Erythroblast (primary cell): ENCODE results near the gene AFDN.
"Not testable (repeated sequence)": the region's sequence is repeated elsewhere in the genome, so short reads cannot be mapped to it uniquely, and the experiment has no call there.

Experiments used
- DNase-seq, 2 experiments: peaks; one replicate each; lab custom pipeline; 2025; lab: John Stamatoyannopoulos, UW
- GATA1 ChIP-seq: IDR thresholded peaks from 2 replicates; pipeline ENCODE4 v1.6.1; 2011; ENCODE audit warnings: low read depth, mild to moderate bottlenecking, control low read depth, low read length, moderate library complexity
- POLR2A ChIP-seq: IDR thresholded peaks from 2 replicates; pipeline ENCODE4 v1.6.1; 2011; ENCODE audit warnings: mild to moderate bottlenecking, low read length

Gene AFDN

DNA sequence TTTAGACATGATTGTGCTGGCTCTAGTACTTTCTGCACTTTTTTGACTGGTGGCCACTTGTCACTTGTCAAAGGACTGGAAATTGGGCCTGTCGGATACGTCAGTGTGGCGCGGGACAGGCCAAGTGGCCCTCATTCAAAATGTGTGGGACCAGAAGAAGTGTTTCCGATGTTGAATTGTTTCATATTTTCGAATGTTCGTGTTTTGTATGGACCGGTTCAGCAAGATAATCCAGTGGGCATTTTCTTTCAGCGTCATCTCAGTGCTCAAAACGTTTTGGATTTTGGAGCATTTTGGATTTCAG, 174.3 kb downstream of the AFDN start:
- DNase-seq: no peak
- TF ChIP-seq POLR2A (no peak), GATA1 (no peak)

DNA sequence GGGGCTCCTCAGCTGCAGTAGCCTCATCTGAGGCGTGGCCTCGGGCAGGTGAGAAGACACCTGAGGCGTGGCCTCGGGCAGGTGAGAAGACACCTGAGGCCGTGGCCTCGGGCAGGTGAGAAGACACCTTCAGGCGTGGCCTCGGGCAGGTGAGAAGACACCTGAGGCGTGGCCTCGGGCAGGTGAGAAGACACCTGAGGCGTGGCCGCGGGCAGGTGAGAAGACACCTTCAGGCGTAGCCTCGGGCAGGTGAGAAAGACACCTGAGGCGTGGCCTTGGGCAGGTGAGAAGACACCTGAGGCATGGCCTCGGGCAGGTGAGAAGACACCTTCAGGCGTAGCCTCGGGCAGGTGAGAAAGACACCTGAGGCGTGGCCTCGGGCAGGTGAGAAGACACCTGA, 174.8 kb downstream of the AFDN start:
- not testable (repeated sequence) for DNase-seq

DNA sequence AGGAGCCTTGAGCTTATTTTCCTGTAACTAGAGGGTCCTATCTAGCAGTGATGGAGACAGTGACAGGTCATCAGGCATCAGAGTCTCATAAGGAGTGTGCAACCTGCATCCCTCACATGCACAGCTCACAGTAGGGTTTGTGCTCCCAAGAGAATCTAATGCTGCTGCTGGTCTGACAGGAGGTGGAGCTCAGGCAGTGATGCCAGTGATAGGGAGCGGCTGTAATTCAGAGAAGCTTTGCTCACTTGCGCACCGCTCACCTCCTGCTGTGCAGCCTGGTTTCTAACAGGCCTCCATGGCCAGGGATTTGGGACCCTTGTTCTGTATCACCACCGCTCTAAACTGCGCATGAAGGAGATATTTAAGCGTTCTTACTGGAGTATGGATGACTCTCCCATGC, 176.1 kb downstream of the AFDN start:
- TF ChIP-seq GATA1 (no peak), POLR2A (no peak)
- no peak for DNase-seq

DNA sequence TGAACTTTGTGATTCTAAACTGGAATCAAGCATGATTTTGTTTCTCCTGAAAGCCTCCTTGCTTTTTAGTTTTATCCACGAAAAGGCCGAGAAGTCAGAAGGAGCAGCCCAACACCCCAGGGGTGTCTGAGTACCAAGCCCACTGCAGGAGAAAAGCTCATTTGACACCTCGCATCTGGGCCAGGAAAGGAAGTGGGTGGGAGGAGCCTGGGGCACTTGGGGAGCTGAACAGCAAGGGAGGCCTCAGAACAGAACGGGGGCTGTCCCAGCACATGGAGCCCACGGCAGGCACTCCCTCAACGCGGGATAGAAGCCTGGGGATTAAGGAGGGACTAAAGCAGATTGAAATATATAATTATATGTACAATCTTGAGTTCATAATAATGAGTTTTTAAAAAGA, 177.3 kb downstream of the AFDN start:
- no peak for TF ChIP-seq GATA1
- TF ChIP-seq POLR2A: no peak
- no peak for DNase-seq

DNA sequence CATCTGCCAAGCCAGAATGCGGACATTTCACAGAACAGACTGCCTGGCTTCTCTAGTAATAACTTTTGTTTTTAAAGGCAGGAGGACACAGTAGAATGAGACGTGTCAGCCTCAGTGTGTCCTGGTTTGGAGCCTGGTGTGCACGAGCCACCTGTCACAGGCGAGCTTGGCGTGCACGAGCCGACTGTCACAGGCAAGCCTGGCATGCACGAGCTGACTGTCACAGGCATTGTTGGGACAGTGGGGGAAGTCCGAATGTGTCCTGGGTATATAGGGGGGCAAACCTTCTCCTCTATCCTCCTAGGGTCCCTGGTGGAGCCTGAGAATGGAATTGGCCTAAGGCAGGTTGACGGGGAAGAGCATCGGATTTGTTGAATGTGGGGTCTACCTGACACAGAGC, 178.2 kb downstream of the AFDN start:
- no peak for DNase-seq
- TF ChIP-seq POLR2A (no peak), GATA1 (no peak)

DNA sequence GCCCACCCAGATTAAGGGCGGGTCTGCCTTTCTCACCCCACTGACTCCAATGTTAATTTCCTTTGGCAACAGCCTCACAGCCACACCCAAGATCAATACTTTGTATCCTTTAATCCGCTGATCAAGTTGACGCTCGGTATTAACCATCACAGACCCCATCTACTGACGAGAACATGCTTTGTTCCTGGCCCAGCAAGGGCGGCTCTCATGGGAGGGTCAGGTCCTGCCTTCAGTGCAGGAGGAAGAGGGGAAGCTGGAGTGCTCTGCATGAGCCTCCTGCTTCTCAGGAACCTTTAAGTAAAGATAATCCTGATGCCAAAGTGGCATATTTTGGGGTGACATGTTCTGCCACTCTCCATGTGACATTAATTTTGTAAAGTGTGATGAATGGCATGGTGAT, 179.1 kb downstream of the AFDN start:
- no peak for DNase-seq
- TF ChIP-seq GATA1 (no peak), POLR2A (no peak)

DNA sequence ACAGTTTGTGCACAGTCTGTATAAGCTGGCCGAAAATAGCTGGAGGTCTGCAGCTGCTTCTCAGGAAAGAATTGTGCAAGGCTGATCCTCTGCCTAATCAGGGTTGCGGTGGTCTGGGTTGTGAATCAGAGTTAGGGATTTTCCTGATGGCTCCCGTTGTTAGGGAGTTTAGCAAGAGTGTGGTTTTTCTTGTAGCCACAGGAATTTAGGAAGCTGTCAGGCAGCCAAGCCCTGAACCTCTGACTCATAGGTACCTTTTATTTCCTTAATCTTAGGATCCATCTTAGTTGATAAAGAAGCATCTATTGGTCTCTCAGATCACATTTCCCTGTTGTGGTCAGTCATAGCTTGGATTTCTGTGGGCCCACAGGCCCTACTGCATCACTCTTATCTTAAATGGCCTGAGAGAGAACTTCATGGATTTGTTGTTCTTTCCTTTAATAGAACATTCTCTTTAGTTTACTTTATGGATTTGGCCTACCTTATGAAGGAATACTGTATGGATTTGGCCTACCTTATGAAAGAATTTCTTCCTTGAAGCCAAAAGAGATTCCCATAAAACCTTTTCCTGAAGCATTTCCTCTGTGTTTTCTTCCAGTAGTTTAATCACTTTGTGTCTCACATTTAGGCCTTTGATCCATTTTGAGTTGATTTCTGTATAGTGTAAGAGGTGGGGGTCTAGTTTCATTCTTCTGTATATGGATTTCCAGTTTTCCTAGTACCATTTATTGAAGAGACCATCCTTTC, 181.1 kb downstream of the AFDN start:
- TF ChIP-seq GATA1 (no peak), POLR2A (no peak)
- DNase-seq: no peak

DNA sequence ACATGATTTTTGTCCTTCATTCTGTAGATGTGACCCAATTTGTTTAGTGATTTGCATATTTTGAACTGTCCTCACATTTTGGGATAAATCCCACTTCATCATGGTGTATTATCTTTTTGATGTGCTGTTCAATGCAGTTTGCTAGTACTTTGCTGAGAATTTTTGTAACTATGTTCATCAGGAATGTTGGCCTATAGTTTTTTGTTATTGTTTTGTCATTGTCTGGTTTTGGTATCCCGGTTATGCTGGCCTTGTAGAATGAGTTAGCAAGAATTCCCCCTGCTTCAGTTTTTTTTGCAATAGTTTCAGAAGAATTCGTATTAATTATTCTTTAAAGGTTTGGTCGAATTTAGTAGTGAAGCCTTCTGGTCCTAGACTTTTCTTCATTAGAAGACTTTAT, 182.6 kb downstream of the AFDN start:
- no peak for TF ChIP-seq POLR2A
- TF ChIP-seq GATA1: no peak
- DNase-seq: no peak

DNA sequence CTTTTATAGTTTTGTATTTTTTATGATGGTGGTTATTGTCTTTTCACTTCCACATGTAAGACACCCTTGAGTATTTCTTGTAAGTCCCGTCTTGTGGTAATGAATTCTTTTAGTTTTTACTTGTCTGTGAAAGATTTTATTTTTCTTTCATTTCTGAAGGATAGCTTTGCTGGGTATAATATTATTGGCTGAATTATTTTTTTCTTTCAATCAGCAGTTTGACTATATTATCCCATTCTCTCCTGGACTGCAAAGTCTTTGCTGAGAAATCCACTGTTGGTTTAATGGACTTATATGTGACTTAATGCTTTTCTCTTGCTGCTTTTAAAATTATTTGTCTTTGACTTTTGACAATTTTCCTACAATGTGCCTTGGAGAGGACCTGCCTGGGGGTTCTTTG, 184.6 kb downstream of the AFDN start:
- TF ChIP-seq GATA1 (no peak), POLR2A (no peak)
- no peak for DNase-seq

DNA sequence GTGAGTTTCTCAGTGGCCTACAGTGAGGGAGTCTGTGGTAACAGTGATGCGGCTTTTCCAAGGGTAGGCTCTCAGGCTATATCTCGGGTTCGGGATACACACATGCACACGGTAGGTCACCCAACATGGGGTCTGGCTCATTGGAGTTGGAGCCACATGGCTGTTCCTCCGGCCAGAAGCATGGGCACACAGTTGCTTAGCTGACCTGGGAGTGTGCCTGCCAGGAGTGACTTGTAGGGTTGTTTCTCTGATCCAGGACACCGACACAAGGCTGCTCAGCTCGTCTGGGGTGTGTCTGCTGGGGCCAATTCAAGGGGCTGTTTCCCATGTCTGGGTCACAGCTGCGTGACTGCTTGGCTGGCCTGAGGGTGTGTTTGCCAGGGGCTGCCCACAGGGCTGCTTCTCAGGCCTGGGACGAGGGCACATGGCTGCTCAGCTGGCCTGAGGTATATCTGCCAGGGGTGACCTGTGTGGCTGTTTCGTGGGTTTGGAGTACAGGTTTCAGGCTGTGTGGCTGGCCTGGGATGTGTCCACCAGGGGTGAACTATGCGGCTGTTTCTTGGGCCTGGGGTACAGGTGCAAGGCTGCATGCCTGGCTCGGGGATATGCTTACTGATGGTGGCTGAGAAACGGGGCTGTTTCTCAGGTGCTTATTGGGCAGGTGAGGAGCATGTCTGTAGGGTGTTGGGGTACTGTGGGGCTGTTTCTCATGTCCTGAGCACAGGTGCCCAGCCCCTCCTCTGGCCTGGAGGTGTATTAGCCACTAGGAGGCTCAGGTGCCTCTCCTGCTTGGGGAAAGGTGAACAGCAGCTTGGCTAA, 185.9 kb downstream of the AFDN start:
- TF ChIP-seq GATA1: no peak
- no peak for DNase-seq

DNA sequence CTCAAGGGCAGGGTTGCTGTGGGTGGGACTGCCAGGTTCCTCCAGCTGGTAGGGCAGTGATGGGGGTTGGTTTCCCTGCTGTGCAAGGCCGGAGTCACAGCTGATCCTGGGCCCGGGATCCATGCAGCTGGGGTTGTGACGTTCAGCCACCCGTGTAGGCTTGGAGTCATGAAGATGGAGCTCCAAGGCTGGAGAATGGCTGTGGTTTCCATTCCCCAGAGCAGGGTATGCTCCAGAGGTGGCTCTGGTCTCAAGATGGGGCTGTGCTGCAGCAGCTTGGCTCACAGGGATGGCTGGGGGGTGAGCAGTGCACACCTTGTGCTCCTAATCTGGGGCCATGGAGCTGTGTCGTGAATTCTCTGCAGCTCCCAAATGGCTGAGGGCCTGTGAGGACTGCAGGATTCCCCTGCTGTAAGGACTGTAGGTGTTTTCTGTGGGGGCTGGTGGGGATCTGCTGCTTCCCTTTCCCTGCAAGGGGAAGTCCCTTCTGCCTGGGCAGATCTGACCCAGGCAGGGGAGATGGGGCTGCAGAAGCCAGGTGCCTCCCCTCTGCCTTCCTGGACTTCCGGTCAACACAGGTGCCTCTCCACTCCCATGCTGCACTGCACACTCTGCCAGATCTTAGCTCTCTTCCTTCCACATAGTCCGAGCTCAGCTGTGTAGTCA, 186.7 kb downstream of the AFDN start:
- no peak for DNase-seq
- TF ChIP-seq POLR2A (no peak), GATA1 (no peak)

DNA sequence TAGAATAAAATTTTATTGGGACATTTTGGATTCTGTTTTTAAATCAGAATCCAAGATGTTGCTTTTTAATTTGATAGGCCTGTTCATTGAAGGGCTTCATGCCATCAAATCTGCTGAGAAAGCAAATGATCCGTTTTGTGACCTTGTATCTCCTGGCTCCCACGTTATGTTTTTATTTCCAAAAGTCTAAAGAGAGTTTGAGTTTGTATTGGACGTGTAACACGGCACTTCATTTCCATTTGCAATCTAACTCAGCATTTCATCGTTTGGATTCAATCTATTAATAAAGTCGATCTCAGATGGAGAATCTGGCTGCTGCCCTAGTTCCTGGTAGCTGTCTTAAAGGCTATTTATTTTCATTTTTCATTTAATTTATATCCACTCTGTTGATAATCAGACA, 187.7 kb downstream of the AFDN start:
- TF ChIP-seq GATA1: no peak
- no peak for TF ChIP-seq POLR2A
- no peak for DNase-seq

DNA sequence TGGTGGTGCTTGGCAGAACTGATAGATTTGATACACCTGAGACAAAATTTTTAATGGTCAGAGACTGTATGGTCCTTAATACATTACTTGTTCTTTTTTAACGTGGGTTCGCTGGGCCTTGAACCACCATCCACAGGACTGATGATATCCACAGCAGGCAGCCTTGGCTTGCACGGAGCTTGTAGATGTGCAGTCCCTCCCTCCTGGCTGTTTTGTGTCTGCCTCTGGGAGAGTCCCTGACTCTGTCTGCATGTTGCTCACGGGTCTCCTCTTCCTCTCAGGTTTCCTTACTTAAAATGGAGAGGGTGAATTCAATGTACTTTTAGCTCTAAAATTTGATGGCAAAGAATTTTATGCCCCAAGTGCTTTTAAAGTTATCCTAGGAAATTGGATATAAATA, 188.3 kb downstream of the AFDN start:
- TF ChIP-seq POLR2A: no peak
- no peak for TF ChIP-seq GATA1
- no peak for DNase-seq

DNA sequence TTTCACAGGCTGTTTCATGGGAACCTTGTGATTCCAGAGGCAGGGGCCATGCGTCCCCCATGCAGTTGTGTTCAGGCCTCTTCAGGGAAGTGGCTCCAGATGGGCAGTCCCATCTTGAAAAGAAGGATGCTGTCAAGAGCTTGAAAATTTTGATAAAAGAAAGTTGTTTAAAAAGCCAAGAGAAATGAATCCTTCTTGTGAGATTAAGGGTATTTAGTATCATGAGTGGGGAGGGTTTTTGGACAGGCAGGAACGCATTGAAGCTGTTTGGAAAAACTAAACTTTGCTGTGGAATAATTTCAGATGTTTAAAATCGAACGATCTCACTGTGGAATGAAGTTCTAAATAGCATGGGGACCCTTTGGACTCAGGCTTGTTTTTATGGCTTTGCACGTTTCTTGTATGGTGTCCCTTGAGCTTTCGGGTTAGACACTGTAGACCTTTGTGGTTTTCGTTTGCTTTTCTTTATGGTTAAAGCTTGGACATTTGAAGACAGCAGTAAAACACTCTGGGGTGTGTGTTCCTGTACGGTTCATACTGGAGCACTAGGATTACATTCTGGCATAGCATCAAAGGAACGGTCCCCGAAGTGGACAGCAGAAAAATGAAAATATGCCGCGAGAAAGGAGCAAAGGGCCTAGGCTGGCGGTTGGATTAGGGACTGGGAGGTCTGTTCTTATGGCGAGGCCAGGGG, 188.9 kb downstream of the AFDN start:
- DNase-seq: no peak
- TF ChIP-seq POLR2A (no peak), GATA1 (no peak)
